Astrocyte of the cerebellum (primary cell): Measurements from ENCODE around the gene RNU7-1.

Source experiments
- DNase-seq: peaks from one replicate; pipeline ENCODE4 v3.0.0-alpha.2; 2011; ENCODE audit warnings: low read depth
- H3K4me3 ChIP-seq: 2 replicates; pipeline ENCODE4 v1.5.1; 2011; ENCODE audit warnings: mild to moderate bottlenecking, low read depth, low read length, moderate library complexity
- CTCF ChIP-seq: IDR thresholded peaks from 2 replicates; pipeline ENCODE4 v1.5.1; 2012; ENCODE audit warnings: low read length, low read depth, moderate library complexity, mild to moderate bottlenecking; ENCODE audit errors: missing control alignments
- in situ Hi-C: cut with HindIII; loops from 2 replicates; pipeline ENCODE4 v1.10.0; 2017; ENCODE audit warnings: low sequenced_read_pairs

The RNU7-1 gene

GRCh38 chr12:6962285-6963015 is 18.8 kb downstream of the RNU7-1 start:
- DNase-seq = no peak
- TF ChIP-seq CTCF = no peak
- in situ Hi-C loops = no loop called here
- no peak overlapping the region for H3K4me3 ChIP-seq

- no peak for TF ChIP-seq CTCF
- no peak for DNase-seq
- in situ Hi-C loops = no loop called here
- no peak overlapping the region for H3K4me3 ChIP-seq
Measured at GRCh38 chr12:6963016-6963731, 19.6 kb downstream of the RNU7-1 start.

GRCh38 chr12:6963791-6964413 is 20.3 kb downstream of the RNU7-1 start:
- TF ChIP-seq CTCF = no peak
- in situ Hi-C loops = no loop called here
- DNase-seq = no peak
- no peak overlapping the region for H3K4me3 ChIP-seq

- H3K4me3 ChIP-seq = no peak overlapping the region
- DNase-seq = no peak
- TF ChIP-seq CTCF = no peak
- in situ Hi-C loops = no loop called here
Measured at GRCh38 chr12:6964605-6965025, 21.0 kb downstream of the RNU7-1 start.

- DNase-seq = peak; percentile 69
- in situ Hi-C loops = no loop called here
- peak; percentile 89 for TF ChIP-seq CTCF
- no peak overlapping the region for H3K4me3 ChIP-seq
Measured at GRCh38 chr12:6965026-6965661, 21.5 kb downstream of the RNU7-1 start.

- TF ChIP-seq CTCF = no peak
- H3K4me3 ChIP-seq = no peak overlapping the region
- in situ Hi-C loops = no loop called here
- no peak for DNase-seq
Measured at GRCh38 chr12:6965714-6966113, 22.1 kb downstream of the RNU7-1 start.
